Heart left ventricle (tissue), 16 donors: Measurements from ENCODE around the gene MYO7B. TPM values are rescaled to one million over a fixed set of nuclear protein-coding genes. Genes with fewer than 3 reads are reported as not detected.
A peak's percentile ranks its signal among the peaks of the same experiment; 100 is the strongest.

Source experiments
- ATAC-seq, 4 donors: fragments of 200-7000 bp; cut with Tn5 transposase; one replicate each; pipeline ENCODE4 v1.9.1; 2020 to 2022; ENCODE audit warnings: moderate library complexity in 4 of 4, mild to moderate bottlenecking in 3 of 4, moderate number of reproducible peaks in 1 of 4
- DNase-seq, 5 donors: peaks; one replicate each; pipeline ENCODE4 v3.0.0-alpha.2; 2020
- H3K27ac ChIP-seq, 12 donors: fragments of 200-600 bp; sonication (generic) in 4 of 12; one replicate each; pipeline versions ENCODE4 v1.5.0 to v1.8.0; 2016 to 2022; ENCODE audit warnings: mild to moderate bottlenecking in 2 of 12
- H3K27me3 ChIP-seq, 9 donors: fragments of 200-600 bp; sonication (generic) in 2 of 9; one replicate each; pipeline versions ENCODE4 v1.5.1 to v1.8.0; 2016 to 2022; ENCODE audit warnings: mild to moderate bottlenecking in 3 of 9
- H3K36me3 ChIP-seq, 9 donors: fragments of 200-600 bp; sonication (generic) in 2 of 9; one replicate each; pipeline versions ENCODE4 v1.5.0 to v1.8.0; 2018 to 2022; ENCODE audit warnings: mild to moderate bottlenecking in 2 of 9
- H3K4me1 ChIP-seq, 12 donors: fragments of 200-600 bp; sonication (generic) in 4 of 12; one replicate each; pipeline versions ENCODE4 v1.5.0 to v1.8.0; 2016 to 2022; ENCODE audit warnings: mild to moderate bottlenecking in 3 of 12
- H3K4me3 ChIP-seq, 12 donors: fragments of 200-600 bp; sonication (generic) in 4 of 12; one replicate each; pipeline versions ENCODE4 v1.5.0 to v1.8.0; 2017 to 2022; ENCODE audit warnings: mild to moderate bottlenecking in 9 of 12, moderate library complexity in 4 of 12
- H3K9me3 ChIP-seq, 12 donors: fragments of 200-600 bp; sonication (generic) in 4 of 12; one replicate each; pipeline versions ENCODE4 v1.5.0 to v1.8.0; 2016 to 2022; ENCODE audit warnings: mild to moderate bottlenecking in 1 of 12
- CTCF ChIP-seq, 12 donors: fragments of 200-600 bp; sonication (generic) in 4 of 12; IDR thresholded peaks; one replicate each; pipeline versions ENCODE4 v1.5.0 to v1.8.0; 2018 to 2022; ENCODE audit warnings: antibody characterized with exemption in 12 of 12, mild to moderate bottlenecking in 5 of 12
- POLR2A ChIP-seq, 2 donors: fragments of 450-650 bp; IDR thresholded peaks; one replicate each; pipeline ENCODE4 v1.6.1; 2017; ENCODE audit warnings: antibody characterized with exemption in 2 of 2, mild to moderate bottlenecking in 2 of 2, moderate library complexity in 2 of 2
- WGBS, 4 donors: extraction: QIAGEN DNeasy Blood & Tissue Kit in 2 of 4; methylation state at CpG; one replicate each; pipeline versions ENCODE4 v1.1.5 to v1.1.7; 2013 to 2018; 5-methylcytosine and 5-hydroxymethylcytosine counted together
- intact Hi-C, 10 donors: fragments of 100-400 bp; cut with DNase I; formaldehyde crosslinking; loops; one replicate each; pipeline versions ENCODE4 v1.11.1 to v1.14.2; 2022
- polyA plus RNA-seq, 2 donors: library from polyadenylated mRNA; stranded (reverse); fragments of 200-250 nt; gene quantifications; one replicate each; pipeline ENCODE4 v1.2.3, GENCODE V29; 2013
- total RNA-seq, 9 donors: library from RNA; depleted of rRNA in 2 of 9; stranded (reverse); fragments of >200 nt in 2 of 9; fragmentation: NEBNext Ultra II Directional in 3 of 9; extraction: Animal tissue kit (Norgen Biotek cat#: 25700) in 3 of 9; gene quantifications; one replicate each; pipeline versions ENCODE4 v1.1.0 to v1.2.4, GENCODE V29; 2016 to 2023
- donor health status: ischemic (EF 13 %, LVEDD 7.1; RV severe dilation, severe dysfunction).
- donor health status: healthy with polysubstance abuse.
- donor health status: DM: no; HTN: yes; CAD: no.
- donor health status: DM: no; HTN: no; CAD: no.
- donor health status: ischemic (EF 25% LVEDD 6.9; RV normal size, moderate dysfunction).
- donor health status: ischemic (EF 25% LVEDD 5.7; RV mildly dilated, moderate dysfunction).
- donor health status: healthy.
- donor health status: DM: yes; HTN: yes; CAD: no.
- donor health status: ischemic (EF 35%, LVEDD 5.7; RV mildly dilated, moderate dysfunction).
- donor health status: nonischemic (EF 11% LVEDD 7.7; RV severe dilation, severe dysfunction).
- donor health status: DM: yes; HTN: yes; CAD: no.
- donor health status: PGD.
- donor health status: ischemic (EF 29% LVEDD 5.4; RV normal size, mild dysfunction).
- donor health status: nonischemic (EF 23%, LVEDD 6.1; RV moderate dilation, normal function).

Gene MYO7B
- total and polyA plus RNA-seq, 11 donors = 0.20 to 2.1 (median 0.90) TPM

- Histone ChIP-seq H3K27ac (no peak overlapping the region), H3K27me3 (no peaks in the 10 kb centered on the region), H3K4me1 (no peaks in the 10 kb centered on the region), H3K4me3 (no peak overlapping the region), H3K36me3 (no peaks in the 10 kb centered on the region), H3K9me3 (no peaks in the 10 kb centered on the region)
- no peak for DNase-seq
- intact Hi-C loops = no loop called here
- 85 to 100% (median 94%) methylated on average over 1 of the region's 1 CpG for WGBS, 4 donors
- no peak for ATAC-seq
- TF ChIP-seq POLR2A (IDR thresholded peaks at IDR 0.05) (no peak), CTCF (IDR thresholded peaks at IDR 0.05) (no peak)
Observed at GRCh38 chr2:127545796-127546195, 10.3 kb downstream of the MYO7B start.

DNA sequence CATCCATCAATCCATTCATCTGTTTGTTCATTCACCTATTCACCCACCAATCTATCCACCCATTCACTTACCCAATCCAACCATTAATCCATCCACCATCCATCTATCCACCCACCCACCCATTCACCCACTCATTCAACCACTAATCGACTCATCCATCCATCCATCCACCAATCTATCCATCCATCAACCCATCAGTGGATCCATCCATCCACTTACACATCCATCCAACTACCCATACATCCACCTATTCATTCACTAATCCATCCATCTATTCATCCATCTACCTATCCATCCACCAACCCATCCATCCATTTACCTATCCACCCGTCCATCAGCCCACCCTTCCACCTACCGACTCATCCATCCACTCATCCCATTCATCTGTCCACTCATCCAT lies 11.3 kb downstream of the MYO7B start:
- ATAC-seq (no peak), DNase-seq (no peak)
- no peaks in the 10 kb centered on the region for H3K36me3 ChIP-seq
- no peaks in the 10 kb centered on the region for H3K9me3 ChIP-seq
- H3K4me3 ChIP-seq = no peak overlapping the region
- H3K4me1 ChIP-seq = no peaks in the 10 kb centered on the region
- no peak overlapping the region for H3K27ac ChIP-seq
- 81 to 85% (median 84%) methylated on average over 3 of the region's 3 CpGs for WGBS, 4 donors
- no peaks in the 10 kb centered on the region for H3K27me3 ChIP-seq
- TF ChIP-seq CTCF (IDR thresholded peaks at IDR 0.05) = no peak
- no peak for TF ChIP-seq POLR2A (IDR thresholded peaks at IDR 0.05)
- intact Hi-C loops = no loop called here

- ATAC-seq = no peak
- no peaks in the 10 kb centered on the region for H3K27me3 ChIP-seq
Observed at GRCh38 chr2:127551221-127551930, 15.9 kb downstream of the MYO7B start.

DNA sequence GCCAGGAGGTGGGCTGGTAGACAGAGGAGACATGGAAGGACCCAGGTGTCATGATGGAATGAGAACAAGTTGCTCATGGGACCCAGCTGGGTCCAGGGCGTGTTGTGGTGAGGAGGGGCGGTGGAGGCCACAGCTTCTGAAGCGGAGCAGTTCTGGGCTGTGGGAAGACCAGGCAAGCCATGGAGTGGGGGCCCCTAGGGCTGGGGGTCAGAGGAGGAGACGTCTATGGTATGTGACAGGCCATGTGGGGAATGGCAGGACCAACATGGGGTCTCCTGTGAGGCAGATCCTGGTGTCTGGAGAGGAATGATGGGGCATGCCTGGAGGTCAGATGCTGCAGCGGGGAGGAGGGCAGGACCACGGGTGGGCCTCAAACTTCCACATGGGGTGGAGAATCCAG lies 16.9 kb downstream of the MYO7B start:
- no peak overlapping the region for H3K4me3 ChIP-seq
- TF ChIP-seq CTCF (IDR thresholded peaks at IDR 0.05) (no peak), POLR2A (IDR thresholded peaks at IDR 0.05) (no peak)
- H3K27ac ChIP-seq = no peak overlapping the region
- DNase-seq (no peak), ATAC-seq (peak in 1 of 4 donors; percentile 29)
- H3K27me3 ChIP-seq = no peaks in the 10 kb centered on the region
- no peaks in the 10 kb centered on the region for H3K36me3 ChIP-seq
- H3K9me3 ChIP-seq = peaks cover 0 to 14% (median 0%) of the 10 kb centered on the region in 12 donors
- 77 to 88% (median 85%) methylated on average over 6 of the region's 6 CpGs for WGBS, 4 donors
- intact Hi-C loops = no loop called here
- no peaks in the 10 kb centered on the region for H3K4me1 ChIP-seq

More at GRCh38 chr2:127551221-127551930, 15.9 kb downstream of the MYO7B start:
- TF ChIP-seq POLR2A (IDR thresholded peaks at IDR 0.05) (no peak), CTCF (IDR thresholded peaks at IDR 0.05) (no peak)
- Histone ChIP-seq H3K9me3 (peaks cover 0 to 6% (median 0%) of the 10 kb centered on the region in 12 donors), H3K27ac (no peak overlapping the region), H3K4me1 (no peaks in the 10 kb centered on the region), H3K4me3 (no peak overlapping the region), H3K36me3 (no peaks in the 10 kb centered on the region)
- intact Hi-C loops = no loop called here
- DNase-seq = no peak
- 76 to 85% (median 82%) methylated on average over 7 of the region's 7 CpGs for WGBS, 4 donors
